GM10248 (cell line): ENCODE measurements around the gene PLEKHA1.

Experiments used
- CTCF ChIA-PET: fragments of 300-600 bp; sonication (Branson Sonifier 250); formaldehyde crosslinking; extraction: SDS; loops from one replicate; lab custom pipeline; 2021; ENCODE audit warnings: antibody characterized with exemption; lab: Yijun Ruan, JAX
- POLR2A ChIA-PET: fragments of 350-650 bp; sonication (Branson Sonifier 250); formaldehyde crosslinking; extraction: SDS; loops from one replicate; lab custom pipeline; 2020; ENCODE audit warnings: antibody characterized with exemption; lab: Yijun Ruan, JAX
- DNase-seq: peaks from one replicate; pipeline ENCODE4 v3.0.0; 2012; ENCODE audit errors: extremely low spot score
- CTCF ChIP-seq: IDR thresholded peaks from 2 replicates; pipeline ENCODE4 v1.5.1; 2012; ENCODE audit warnings: mild to moderate bottlenecking, low read depth; ENCODE audit errors: extremely low read depth, missing control alignments, control extremely low read depth

Gene PLEKHA1

GRCh38 chr10:122350893-122351292 is 23.6 kb upstream of the PLEKHA1 start:
- no peak for TF ChIP-seq CTCF

GRCh38 chr10:122352817-122353525 is 21.5 kb upstream of the PLEKHA1 start:
- TF ChIP-seq CTCF: no peak
- ChIA-PET POLR2A (no interaction called here), CTCF (interaction anchor here (1.0 to 2.1 kb wide), 4 partner anchors 9 to 81 kb away, joined by 3 to 11 read pairs (median 3); no protein-coding TSS in a partner anchor)
- no peak for DNase-seq

More at GRCh38 chr10:122350893-122351292, 23.6 kb upstream of the PLEKHA1 start:
- DNase-seq: no peak
- ChIA-PET CTCF (interaction anchor here (1.3 kb wide), 1 partner anchor 84 kb away, joined by 4 read pairs; no protein-coding TSS in a partner anchor), POLR2A (no interaction called here)

GRCh38 chr10:122354383-122354782 is 20.1 kb upstream of the PLEKHA1 start:
- ChIA-PET CTCF (interaction anchor here (1.1 to 2.1 kb wide), 2 partner anchors 12 to 80 kb away, joined by 3 to 11 read pairs; no protein-coding TSS in a partner anchor), POLR2A (no interaction called here)

GRCh38 chr10:122357685-122358084 is 16.8 kb upstream of the PLEKHA1 start:
- POLR2A ChIA-PET: no interaction called here
- no peak for TF ChIP-seq CTCF
- DNase-seq: no peak
- CTCF ChIA-PET: interaction anchor here (0.9 kb wide), 1 partner anchor 33 kb away, joined by 6 read pairs; no protein-coding TSS in a partner anchor

More at GRCh38 chr10:122354383-122354782, 20.1 kb upstream of the PLEKHA1 start:
- no peak for DNase-seq
- no peak for TF ChIP-seq CTCF

GRCh38 chr10:122359621-122360020 is 14.9 kb upstream of the PLEKHA1 start:
- CTCF ChIA-PET: interaction anchor here (0.7 to 2.4 kb wide), 8 partner anchors 9 to 186 kb away, joined by 3 to 5 read pairs (median 4); no protein-coding TSS in a partner anchor
- no peak for DNase-seq
- POLR2A ChIA-PET: no interaction called here
- no peak for TF ChIP-seq CTCF

- CTCF ChIA-PET: interaction anchor here (1.1 to 2.4 kb wide), 2 partner anchors 12 to 51 kb away, joined by 3 to 5 read pairs; no protein-coding TSS in a partner anchor
- POLR2A ChIA-PET: no interaction called here
- TF ChIP-seq CTCF: no peak
- DNase-seq: no peak
Measured at GRCh38 chr10:122361046-122361445, 13.5 kb upstream of the PLEKHA1 start.
